RKO (cell line): Measurements from ENCODE around the gene FBXO45.
"Not testable (repeated sequence)": the region's sequence is repeated elsewhere in the genome, so short reads cannot be mapped to it uniquely, and the experiment has no call there.

Experiments
- DNase-seq: peaks from one replicate; pipeline ENCODE4 v3.0.0-alpha.2; 2016; ENCODE audit warnings: low spot score

The FBXO45 gene

DNA sequence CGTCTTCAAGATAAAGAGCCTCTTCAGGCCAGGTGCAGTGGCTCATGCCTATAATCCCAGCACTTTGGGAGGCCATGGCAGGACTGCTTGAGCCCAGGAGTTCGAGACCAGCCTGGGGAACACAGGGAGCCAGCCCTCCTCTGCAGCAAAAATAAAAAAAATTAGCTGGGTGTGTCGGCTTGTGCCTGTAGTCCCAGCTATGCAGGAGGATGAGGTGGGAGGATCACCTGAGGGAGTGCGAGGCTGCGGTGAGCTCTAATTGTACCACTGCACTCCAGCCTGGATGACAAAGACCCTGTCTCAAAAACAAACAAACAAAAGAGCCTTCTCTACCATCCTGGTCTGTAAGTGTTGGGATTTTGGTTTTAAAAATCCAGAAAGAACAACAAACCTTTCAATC is 11.2 kb upstream of the FBXO45 start:
- no peak for DNase-seq

DNA sequence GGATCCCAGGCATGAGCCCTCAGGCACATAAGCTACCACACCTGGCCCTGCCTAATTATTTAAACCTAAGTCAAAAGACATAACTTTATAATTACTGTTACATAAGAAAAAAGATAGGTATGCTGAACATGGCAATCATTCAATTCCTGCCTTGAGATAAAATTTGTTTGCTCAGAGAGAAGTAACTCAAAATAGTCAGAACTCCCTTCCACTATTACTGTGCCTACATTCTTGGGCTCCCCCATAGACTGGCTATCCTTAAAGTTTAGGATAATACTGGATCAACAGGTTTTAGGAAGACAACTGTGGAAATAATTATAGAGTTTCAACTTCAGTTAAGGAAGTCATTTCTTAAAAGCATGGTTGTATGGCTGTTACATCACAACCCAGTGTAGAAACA is 10.0 kb upstream of the FBXO45 start:
- no peak for DNase-seq

DNA sequence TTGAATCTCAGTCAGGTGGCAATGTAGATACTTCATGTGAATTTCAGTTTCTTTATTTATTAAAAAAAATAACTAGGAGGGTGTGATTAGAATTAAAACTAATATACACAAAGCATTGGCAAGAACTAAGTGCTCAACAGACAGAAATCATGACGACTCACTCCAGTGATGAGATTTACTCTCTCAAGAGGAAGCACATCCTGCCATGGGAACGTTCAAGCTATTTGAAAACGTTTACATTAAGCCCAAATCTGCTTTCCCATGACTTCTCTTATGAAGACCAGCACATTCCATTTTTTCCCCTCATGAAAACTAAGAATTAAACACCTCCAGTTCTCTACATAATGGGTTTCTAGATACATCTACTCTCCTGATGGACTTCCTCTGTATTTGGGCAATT is 8.6 kb upstream of the FBXO45 start:
- no peak for DNase-seq

DNA sequence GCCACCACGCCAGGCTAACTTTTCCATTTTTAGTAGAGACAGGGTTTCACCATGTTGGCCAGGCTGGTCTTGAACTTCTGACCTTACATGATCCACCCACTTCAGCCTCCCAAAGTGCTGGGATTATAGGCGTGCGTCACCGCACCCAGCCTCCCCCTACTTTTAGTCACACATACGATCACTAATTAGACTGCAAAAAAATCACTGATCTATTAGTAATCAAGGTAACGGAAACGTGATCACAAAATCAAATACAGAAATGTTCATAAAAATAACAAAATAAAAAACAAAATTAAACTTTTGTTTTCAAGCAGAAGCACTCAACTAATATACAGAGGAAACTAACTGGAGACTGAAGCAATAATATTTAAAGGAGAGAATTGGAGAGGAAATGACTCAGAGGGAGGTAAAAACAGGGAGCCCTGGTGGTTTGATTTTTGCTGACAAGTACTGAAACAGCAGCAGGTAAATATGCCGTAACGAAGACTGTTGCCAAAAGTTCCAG is 4.7 kb upstream of the FBXO45 start:
- peak; percentile 37 for DNase-seq

DNA sequence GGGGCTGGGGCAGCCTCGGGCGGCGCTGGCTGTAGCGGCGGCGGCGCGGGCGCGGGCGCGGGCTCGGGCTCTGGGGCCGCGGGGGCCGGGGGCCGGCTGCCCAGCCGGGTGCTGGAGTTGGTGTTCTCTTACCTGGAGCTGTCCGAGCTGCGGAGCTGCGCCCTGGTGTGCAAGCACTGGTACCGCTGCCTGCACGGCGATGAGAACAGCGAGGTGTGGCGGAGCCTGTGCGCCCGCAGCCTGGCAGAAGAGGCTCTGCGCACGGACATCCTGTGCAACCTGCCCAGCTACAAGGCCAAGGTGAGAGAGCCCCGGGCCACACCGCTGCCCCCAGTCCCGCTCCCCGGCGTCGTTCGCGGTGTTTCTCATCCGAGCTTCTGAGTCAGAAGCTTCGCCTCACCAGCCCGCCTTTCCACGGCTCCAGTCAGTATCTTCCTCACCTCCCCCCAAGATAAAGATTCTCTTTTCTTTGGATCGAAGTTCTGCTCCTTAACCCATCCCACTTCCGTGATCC is 600 bp downstream of the FBXO45 start:
- DNase-seq, result peak; percentile 59

DNA sequence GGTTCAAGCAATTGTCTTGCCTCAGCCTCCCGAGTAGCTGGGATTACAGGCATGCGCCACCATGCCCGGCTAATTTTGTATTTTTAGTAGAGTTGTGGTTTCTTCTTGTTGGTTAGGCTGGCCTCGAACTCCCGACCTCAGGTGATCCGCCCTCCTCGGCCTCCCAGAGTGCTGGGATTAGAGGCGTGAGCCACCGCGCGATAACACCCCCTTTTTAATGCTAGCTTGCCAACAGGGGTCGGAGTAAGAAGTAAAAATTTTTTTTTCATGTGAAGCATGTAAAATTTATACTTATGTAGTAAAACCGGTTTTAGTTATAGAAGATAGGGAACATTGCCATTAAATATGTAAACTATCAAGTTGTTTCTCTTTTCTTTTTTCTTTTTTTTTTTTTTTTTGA is 1.9 kb downstream of the FBXO45 start:
- not testable (repeated sequence) for DNase-seq

DNA sequence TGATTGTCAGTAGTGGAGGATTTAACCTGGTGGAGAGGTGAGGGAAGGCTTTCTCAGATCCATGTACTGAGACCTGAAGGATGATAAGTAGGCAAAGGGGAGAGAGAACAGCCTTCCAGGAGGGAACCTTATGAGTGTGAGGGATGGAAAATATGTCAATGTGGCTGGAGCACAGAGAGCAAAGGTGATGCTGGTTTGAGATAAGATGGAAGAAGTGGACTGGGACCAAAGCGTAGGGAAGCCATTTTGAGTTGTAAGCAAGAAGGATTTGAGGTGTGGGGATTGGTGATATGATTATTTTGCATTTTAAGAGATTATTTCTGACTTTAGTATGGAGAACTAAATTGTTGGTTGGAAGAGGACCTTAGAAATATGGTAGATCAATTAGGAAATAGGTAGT is 3.9 kb downstream of the FBXO45 start:
- DNase-seq, result no peak

DNA sequence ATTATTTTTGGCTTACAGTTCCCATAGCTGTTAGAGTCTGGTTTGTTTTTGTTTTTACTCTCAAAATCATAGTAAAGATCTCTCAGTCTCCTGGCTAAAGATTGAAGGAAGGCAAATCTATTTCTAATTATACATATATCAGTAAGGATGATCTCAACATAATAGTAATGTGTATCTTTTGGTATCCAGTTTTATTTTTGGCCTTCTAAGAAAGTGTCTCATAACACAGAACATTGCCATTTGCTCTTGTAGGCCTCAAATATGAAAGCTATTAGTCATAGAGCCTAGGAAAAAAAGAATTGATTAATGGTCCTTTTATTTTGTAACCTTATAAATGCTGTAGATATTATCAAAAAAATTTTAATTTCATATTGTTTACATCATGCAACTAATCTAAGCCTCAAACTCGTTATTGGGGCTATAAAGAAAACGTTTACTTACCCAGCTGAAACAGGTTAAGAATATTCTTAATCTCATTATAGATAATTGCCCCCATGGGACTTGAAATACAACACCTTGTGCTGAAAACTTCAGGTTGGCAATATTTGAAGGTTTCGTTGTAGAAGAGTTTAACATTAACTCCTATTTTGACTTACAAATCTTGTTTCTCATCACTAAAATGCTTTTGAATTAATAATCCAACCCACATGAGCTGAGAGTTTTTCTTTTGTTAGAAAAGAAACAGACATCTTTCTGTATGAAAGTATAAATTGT is 16.7 kb downstream of the FBXO45 start:
- DNase-seq, result no peak

DNA sequence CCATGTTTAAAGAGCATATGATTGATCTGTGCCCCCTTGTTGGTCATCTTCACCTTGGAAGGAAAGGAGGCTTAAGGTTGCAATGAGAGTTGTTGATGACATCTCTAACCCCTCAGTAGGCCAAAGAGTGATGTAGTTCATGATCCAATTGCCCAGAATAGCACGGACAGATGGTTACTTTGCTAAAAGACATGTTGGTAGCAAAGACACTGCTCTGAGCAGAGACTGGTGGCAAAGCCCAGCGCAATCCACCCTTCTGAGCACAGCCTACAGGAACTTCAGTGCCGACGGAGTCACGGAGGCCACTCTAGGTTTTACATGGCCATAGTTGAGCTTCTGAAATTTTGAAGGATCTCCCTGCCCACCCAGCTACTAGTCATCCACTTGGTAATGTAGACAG is 21.8 kb downstream of the FBXO45 start:
- DNase-seq, result no peak

DNA sequence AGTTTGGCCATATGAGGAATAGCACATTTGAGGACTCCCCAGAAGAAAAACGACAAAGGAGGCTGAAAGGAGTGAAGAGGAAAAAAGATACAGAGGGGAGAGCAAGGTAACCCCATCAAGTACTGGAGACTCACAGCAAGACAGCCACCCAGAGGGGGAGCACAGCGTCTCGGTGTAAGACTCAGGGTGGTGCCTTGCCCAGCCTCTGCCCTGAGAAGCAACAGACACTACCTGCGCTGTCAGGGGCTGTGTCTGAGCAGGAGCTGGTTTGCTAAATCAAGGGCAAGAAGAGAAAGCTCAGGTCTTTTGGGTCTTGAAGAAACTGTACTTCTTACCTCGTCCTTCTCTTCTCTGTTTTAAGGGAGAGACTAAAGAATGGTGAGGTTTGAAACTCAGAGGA is 27.9 kb downstream of the FBXO45 start:
- no peak for DNase-seq

DNA sequence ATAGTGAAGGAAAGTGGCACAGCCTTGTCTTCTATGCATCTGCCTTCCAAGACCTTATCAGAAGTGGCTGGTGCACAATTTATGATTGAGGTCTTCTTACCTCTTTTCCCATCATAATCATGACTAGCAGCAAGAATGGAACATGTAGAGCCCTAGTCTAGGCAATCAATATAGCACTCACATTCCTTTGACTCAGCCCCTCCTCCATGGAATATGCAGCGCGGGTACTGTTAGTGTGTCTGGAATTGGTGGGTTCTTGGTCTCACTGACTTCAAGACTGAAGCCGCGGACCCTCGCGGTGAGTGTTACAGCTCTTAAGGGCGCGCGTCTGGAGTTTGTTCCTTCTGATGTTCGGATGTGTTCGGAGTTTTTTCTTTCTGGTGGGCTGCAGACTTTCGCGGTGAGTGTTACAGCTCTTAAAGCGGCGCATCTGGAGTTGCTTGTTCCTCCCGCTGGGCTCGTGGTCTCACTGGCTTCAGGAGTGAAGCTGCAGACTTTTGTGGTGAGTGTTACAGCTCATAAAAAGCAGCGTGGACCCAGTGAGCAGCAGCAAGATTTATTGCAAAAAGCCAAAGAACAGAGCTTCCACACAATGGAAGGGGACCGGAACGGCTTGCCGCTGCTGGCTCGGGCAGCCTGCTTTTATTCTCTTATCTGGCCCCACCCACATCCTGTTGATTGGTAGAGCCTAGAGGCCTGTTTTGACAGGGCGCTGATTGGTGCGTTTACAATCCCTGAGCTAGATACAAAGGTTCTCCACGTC is 29.7 kb downstream of the FBXO45 start:
- DNase-seq, result not testable (repeated sequence)

DNA sequence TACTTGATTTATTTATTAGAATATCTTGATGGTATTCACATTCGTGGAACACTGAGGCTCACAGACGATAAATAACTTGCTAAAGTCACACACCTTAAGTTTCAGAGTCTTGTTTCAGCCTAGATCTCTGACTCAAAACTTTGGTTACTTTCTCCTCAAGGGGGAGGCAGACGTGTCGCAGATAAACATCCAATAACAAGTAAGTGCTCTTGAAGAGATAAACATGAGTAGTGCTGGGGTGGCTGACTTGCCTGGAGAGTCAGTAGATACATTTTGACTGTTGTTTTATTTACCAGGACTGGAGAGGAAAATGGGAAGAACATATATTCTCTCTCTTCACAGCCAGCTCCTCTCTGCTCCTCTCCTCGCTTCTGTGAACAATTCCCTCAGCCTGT is 31.3 kb downstream of the FBXO45 start:
- DNase-seq, result peak; percentile 25

DNA sequence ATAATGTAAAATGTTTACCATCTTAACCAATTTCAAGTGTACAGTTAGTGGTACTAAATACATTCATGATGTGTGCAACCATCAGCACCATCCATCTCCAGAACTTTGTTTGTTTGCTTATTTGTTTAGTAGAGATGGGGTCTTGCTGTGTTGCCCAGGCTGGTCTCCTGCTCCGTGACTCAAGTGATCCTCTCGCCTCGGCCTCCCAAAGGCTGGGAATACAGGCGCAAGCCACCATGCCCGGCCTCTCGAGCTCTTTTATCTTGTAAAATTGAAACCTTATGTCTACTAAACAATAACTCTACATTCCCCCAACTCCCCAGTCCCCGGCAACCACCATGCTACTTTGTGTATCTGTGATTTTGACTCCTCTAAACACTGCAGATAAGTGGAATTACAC is 31.9 kb downstream of the FBXO45 start:
- no peak for DNase-seq

DNA sequence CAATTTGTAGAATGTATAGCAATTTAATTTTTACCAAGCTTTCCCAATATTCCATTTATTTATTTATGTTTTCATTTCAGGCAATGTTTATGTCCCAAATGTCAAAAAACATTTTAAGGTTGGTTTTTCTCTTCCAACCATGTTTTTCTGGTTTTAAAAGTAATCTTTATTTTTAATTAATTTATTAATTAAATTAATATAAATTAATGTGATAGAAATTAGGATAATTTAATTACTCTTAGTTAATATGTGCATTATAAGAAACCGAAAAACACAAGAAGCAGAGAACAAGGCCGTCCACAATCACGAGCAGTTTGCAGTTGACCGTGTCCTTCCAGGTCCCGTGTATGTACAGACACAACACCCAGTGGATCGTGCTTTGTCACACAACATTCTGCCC is 34.2 kb downstream of the FBXO45 start:
- no peak for DNase-seq

DNA sequence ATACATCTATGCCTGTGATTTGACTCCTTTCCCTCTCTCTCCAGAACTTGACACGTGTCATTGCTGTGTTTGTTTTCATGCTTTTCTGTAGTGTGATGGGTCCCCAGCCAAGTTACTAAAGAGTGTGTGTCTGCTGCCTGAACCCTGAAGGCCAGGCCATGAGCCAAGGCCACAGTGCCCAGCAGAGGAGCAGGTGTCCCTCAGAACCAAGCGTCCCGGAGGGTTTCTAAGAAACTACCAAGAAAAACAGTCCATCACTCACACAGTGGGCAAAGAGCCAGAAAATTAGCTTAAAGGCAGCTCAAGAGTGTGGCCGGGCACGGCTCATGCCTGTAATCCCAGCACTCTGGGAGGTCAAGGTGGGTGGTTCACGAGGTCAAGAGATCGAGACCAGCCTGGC is 35.2 kb downstream of the FBXO45 start:
- peak; percentile 12 for DNase-seq

DNA sequence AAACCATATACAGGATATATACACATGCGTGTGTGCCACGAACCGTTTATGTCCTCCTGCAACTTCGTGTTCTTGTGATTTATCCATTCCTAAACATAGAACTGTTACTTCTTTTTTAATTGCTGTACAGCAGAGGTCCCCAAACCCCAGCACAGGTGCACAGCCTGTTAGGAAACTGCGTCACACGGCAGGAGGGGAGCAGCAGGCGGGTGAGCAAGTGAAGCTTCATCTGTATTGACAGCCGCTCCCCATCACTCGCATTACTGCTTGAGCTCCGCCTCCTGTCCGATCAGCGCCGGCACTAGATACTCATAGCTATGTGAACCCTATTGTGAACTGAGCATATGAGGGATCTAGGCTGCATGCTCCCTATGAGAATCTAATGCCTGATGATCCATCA is 36.1 kb downstream of the FBXO45 start:
- no peak for DNase-seq

DNA sequence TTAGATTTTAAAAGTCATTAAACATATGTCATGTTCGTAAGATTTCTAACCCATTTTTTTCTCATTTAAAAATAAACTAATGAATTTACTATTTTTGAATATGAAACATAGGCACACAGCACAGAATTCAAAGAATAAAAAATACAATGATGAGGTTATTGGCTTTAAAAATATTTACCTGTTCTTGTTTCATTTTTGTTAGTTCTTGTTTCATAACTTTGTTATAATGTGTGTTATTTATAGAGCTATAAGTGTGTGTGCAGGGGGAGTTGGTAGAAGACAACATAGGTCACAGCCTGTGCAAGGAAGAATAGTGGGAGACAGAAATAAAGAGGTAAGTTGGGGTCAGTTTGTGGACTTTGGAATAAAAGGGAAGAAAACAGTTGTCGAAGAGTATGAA is 40.2 kb downstream of the FBXO45 start:
- DNase-seq, result no peak

DNA sequence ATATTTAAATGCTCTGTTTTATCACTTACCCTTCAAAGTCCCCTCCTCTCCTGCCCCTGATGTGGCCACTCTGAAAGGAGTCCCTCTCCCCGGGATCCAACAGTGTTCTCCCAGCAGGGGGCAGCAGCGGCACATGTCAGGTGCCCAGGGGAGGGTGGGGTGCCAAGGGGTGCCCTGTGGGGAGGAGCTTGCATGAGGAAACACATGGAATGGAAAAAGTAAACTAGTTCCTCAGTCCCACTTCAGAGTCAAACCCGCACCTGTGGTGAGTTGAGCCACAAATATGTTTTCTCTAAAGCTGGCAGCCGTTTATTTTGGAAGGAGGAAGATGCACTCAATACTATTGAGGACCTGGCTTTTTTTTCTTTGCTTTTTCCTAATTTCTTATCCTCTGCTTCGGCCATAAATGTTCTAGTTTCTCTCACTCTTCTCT is 40.9 kb downstream of the FBXO45 start:
- peak; percentile 83 for DNase-seq

DNA sequence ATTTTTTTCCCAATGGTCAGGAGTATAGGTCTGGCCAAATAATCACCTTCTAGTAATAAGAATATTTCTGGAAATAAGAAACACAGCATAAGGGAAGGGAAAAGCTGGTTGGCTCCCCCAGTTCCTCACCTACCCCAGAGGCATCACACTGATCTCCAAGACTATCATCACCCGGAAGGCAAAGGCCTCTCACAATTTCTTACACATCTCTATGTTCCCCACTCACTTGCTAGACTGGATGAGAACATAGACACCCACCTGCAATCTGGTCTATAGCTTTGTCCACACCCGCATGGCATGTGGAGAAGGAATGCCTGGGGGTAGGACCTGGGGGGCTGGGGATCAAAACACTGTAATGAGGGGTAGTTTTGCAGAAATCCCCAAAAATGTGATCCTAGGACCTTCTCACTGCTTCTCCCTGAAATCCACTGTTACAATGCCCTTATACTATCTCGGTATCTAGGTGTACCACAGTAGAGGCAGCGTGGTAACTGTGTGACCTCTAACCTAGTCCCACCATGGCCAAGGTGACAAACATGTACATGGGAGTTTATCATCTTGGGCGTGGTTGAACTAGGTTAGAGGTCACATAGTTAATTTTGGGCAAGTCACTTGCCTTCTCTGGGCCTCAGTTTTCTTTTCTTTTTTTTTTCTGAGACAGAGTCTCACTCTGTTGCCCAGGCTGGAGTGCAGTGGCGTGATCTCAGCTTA is 41.5 kb downstream of the FBXO45 start:
- DNase-seq, result no peak

DNA sequence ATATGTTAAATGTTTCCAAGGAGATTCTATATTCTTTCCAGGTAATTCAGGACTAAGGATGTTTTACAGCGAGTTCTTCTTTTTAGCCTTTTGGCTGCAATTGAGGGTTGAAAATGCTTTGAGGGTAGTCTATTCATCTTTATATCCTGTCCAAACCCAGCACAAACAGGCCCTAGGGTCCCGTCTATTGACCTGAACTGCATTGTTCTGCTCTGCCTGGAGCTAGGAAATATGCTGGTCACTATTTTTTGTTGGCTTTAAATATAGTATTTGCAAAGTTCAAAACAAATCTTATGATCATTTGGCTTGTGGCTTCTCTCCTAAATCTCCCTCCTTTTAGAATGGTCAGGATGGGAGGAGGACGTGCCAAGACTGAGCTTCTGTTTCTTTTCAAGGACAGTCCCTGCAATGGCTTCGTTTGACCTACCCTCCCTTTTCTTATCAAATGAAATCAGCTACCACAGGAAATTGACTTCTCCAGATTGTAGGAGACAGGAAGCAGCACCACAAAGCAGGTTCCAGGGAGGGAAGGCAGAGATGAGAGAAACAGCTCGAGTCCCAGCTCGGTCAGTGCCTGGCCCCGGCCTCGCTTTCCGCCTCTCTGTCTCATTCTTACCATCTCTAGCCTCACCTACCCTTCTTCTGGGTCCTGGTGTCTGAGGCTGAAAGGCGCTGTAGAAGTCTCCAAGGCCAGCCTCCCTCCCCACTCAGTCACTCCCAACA is 43.5 kb downstream of the FBXO45 start:
- DNase-seq, result no peak

DNA sequence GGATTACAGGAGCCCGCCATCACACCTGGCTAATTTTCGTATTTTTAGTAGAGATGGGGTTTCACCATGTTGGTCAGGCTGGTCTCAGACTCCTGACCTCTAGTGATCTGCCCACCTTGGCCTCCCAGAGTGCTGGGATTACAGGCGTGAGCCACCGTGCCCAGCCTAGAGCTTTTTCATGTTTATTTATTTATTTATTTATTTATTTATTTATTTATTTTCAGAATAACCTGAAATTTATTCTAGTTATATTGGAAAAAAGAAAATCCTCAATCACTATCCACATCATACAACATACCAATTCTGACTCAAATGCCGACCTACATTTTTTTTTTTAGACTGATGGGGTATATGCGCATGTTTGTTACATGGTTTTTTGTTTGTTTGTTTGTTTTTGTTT is 46.8 kb downstream of the FBXO45 start:
- DNase-seq, result not testable (repeated sequence)

DNA sequence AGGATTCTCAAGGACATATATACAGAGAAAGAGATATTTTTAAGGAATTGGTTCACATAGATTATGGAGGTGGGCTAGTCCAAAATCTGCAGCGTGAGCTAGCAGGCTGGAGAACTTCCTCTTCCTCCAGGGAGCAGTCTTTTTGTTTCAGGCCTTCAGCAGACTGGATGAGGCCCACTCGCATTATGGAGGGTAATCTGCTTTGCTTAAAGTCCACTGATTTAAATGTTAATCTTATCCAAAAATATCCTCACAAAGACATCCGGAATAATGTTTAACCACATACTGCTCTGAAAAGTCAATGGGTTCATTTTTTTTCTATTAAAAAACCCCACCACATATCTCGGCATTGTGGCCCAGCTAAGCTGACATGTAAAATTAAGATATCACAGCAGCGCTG is 48.8 kb downstream of the FBXO45 start:
- DNase-seq, result no peak
